Activated CD4-positive, alpha-beta T cell treated with anti-CD3 and anti-CD28 coated beads, Interleukin-2, amount 10 ng/mL, durations not matched to agents 7 days and 5 days (primary cell): ENCODE data around the gene RNF5. TPM values are rescaled to one million over a fixed set of nuclear protein-coding genes. Genes with fewer than 3 reads are reported as not detected.

Source experiments
- CTCF ChIA-PET: fragments of 350-600 bp; sonication (Branson Sonifier 250); formaldehyde crosslinking; loops from one replicate; lab custom pipeline; 2021; ENCODE audit warnings: antibody characterized with exemption; lab: Charles Lee
- POLR2A ChIA-PET: fragments of 350-600 bp; sonication (Branson Sonifier 250); formaldehyde crosslinking; loops from one replicate; lab custom pipeline; 2021; ENCODE audit warnings: antibody characterized with exemption; lab: Charles Lee
- DNase-seq: peaks from one replicate; pipeline ENCODE4 v3.0.0-alpha.2; 2020
- H3K27ac Mint-ChIP-seq: one replicate; pipeline ENCODE4 v1.8.0; 2021; ENCODE audit warnings: mild to moderate bottlenecking, moderate library complexity, mixed read lengths
- H3K27me3 Mint-ChIP-seq: one replicate; pipeline ENCODE4 v1.8.0; 2021; ENCODE audit warnings: mixed read lengths
- H3K36me3 Mint-ChIP-seq: one replicate; pipeline ENCODE4 v1.8.0; 2021; ENCODE audit warnings: low read depth, mixed read lengths
- H3K4me1 Mint-ChIP-seq: one replicate; pipeline ENCODE4 v1.8.0; 2021; ENCODE audit warnings: mixed read lengths
- H3K4me3 Mint-ChIP-seq: one replicate; pipeline ENCODE4 v1.8.0; 2021; ENCODE audit warnings: mild to moderate bottlenecking, moderate library complexity, mixed read lengths
- H3K9me3 Mint-ChIP-seq: one replicate; pipeline ENCODE4 v1.8.0; 2021; ENCODE audit warnings: mixed read lengths
- total RNA-seq, 2 experiments: library from RNA; stranded (reverse); gene quantifications; one replicate each; pipeline ENCODE4 v1.2.3, GENCODE V29; 2021

Gene RNF5
- total RNA-seq, 2 experiments from 2014 or later = 39.8 to 49.7 TPM

DNA sequence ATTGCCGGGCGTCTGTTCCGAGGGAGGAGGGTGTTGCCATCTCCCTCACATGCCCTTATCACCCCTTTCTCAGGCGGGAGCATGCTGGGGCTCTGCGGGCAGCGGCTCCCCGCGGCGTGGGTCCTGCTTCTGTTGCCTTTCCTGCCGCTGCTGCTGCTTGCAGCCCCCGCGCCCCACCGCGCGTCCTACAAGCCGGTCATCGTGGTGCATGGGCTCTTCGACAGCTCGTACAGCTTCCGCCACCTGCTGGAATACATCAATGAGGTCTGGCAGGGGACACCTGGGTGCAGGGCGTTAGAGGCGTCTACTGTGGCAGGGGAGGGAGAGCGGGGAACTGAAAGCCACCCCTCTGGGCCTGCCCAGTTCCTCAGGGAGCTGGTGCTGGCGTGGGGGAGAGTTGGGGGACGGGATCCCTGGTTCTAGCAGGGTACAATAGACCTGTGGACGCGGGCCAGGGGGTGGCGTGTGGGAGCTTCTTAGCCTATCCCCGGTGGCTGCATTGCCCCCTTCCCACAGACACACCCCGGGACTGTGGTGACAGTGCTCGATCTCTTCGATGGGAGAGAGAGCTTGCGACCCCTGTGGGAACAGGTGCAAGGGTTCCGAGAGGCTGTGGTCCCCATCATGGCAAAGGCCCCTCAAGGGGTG lies 23.6 kb upstream of the RNF5 start:
- Mint-ChIP-seq H3K27me3 (peaks cover 24% of the 10 kb centered on the region), H3K4me3 (peak overlapping the region; percentile 97), H3K4me1 (peaks cover 36% of the 10 kb centered on the region), H3K27ac (peak overlapping the region; percentile 90), H3K36me3 (peaks cover 1% of the 10 kb centered on the region), H3K9me3 (no peaks in the 10 kb centered on the region)
- peak; percentile 77 for DNase-seq
- ChIA-PET CTCF (interaction anchor here (0.6 to 1.2 kb wide), 4 partner anchors 10 to 36 kb away, joined by 3 to 5 read pairs (median 4); partner anchors contain the start of gene EGFL8), POLR2A (interaction anchor here (0.6 kb wide), 1 partner anchor 100 kb away, joined by 3 read pairs; no protein-coding TSS in a partner anchor)

DNA sequence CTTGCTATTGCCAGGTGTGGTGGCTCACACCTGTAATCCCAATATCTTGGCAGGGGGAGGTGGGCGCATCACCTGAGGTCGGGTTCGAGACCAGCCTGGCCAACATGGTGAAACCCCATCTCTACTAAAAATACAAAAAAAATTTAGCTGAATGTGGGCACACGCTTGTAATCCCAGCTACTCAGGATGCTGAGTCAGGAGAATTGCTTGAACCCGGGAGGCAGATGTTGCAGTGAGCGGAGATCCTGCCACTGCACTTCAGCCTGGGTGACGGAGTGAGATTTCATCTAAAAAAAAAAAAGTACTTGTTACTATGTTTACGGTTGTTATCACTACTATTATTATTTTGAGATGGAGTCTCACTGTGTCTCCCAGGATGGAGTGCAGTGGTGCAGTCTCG lies 21.3 kb upstream of the RNF5 start:
- Mint-ChIP-seq H3K9me3 (no peaks in the 10 kb centered on the region), H3K4me1 (peaks cover 30% of the 10 kb centered on the region), H3K27me3 (peaks cover 11% of the 10 kb centered on the region), H3K4me3 (no peak overlapping the region), H3K36me3 (peaks cover 1% of the 10 kb centered on the region), H3K27ac (no peak overlapping the region)
- POLR2A ChIA-PET = no interaction called here
- CTCF ChIA-PET = no interaction called here
- DNase-seq = no peak

DNA sequence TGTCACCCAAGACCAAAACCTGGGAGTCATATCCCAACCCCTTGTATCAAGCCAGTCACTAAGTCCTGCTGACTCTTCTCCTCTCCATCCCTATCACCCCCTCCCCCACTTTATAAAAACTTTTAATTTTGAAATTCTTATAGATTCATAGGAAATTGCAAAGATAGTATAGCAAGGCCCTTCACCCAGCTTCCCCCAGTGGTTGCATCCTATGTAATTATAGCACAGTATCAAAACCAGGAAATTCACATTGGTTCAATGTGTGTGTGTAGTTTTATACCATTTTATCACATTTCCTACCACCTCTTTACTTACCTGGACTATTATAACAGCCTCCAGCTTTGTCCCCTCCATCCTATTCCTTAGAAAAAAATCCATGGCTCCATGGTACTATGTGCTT lies 20.2 kb upstream of the RNF5 start:
- H3K27me3 Mint-ChIP-seq = peaks cover 2% of the 10 kb centered on the region
- CTCF ChIA-PET = interaction anchor here (0.5 to 0.8 kb wide), 2 partner anchors 11 to 25 kb away, joined by 3 read pairs; no protein-coding TSS in a partner anchor

DNA sequence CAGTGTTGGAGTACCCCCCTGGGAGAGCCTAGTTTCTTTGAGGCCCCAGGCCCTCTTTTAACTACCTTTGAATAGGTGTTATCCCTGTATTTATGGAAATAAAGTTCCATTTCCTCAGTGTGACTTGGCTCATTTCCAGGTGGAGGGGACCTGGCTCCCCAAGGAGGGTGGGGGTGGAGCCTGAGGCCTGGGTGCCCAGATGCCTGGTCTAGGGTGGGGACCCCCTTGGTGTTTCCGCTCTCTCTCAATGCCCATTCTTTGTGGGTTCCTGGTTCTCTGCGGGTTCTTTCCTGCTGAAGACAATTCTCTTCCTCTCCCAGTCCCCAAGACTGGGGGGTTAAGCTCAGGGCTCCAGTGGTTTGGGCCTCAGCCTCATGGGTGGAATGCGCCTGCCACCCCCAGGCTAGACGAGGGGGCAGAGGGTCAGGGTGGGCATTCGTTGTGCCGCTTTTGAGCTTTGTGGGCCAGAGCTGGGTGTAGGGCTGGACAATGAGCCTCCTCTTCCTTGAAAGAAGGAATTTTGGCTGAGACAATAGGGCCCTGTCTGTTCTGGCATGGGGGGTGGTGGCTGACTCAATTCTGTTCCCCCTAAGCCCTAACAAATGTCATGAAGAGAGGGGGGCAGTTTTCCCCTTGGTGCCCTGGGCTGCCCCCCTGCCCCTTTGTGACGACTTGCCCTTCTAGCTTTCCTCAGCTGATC lies 14.5 kb upstream of the RNF5 start:
- ChIA-PET POLR2A (interaction anchor here (0.9 kb wide), 1 partner anchor 13 kb away, joined by 6 read pairs; no protein-coding TSS in a partner anchor), CTCF (interaction anchor here (1.4 to 1.7 kb wide), 2 partner anchors 9 to 12 kb away, joined by 4 read pairs; partner anchors contain the start of gene PRRT1)
- Mint-ChIP-seq H3K27ac (no peak overlapping the region), H3K4me3 (no peak overlapping the region), H3K9me3 (no peaks in the 10 kb centered on the region), H3K4me1 (no peaks in the 10 kb centered on the region), H3K27me3 (no peaks in the 10 kb centered on the region), H3K36me3 (peaks cover 5% of the 10 kb centered on the region)
- DNase-seq = no peak

More for the DNA sequence above, 20.2 kb upstream of the RNF5 start:
- H3K4me1 Mint-ChIP-seq = peaks cover 23% of the 10 kb centered on the region
- H3K9me3 Mint-ChIP-seq = no peaks in the 10 kb centered on the region
- peaks cover 1% of the 10 kb centered on the region for H3K36me3 Mint-ChIP-seq
- no peak for DNase-seq
- H3K27ac Mint-ChIP-seq = no peak overlapping the region
- no peak overlapping the region for H3K4me3 Mint-ChIP-seq
- POLR2A ChIA-PET = interaction anchor here (0.6 kb wide), 1 partner anchor 95 kb away, joined by 3 read pairs; no protein-coding TSS in a partner anchor

DNA sequence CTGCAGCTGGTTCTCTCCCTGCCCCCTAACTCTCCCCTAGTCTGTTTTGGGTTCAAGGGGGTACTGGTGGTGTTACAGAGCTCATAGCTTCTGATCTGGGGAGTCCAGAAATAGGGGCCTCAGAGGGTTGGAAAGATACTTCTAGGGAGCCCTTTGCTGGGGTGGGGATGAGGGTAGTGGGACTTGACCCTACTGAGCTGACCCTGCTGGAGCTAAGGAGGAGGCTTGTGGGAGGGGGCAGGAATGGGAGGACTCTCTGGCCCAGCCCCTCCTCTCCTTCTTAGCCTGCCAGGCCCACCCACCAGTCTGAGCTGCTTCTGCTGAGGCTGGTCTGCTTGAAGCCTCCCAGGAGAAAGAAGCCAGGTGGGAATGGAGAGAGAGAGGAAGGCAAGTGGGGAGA lies 13.9 kb upstream of the RNF5 start, which contains the start of gene EGFL8:
Gene EGFL8, plus strand, starts transcription at position 301 of the 400 bp plus-strand sequence. CDS start 1,571 bp downstream, outside the sequence.
- Mint-ChIP-seq H3K4me1 (no peaks in the 10 kb centered on the region), H3K4me3 (no peak within 1 kb of the TSS), H3K27me3 (no peaks in the 10 kb centered on the region), H3K36me3 (peaks cover 8% of the 10 kb centered on the region), H3K9me3 (no peaks in the 10 kb centered on the region), H3K27ac (no peak within 1 kb of the TSS)
- POLR2A ChIA-PET = interaction anchor here (0.9 kb wide), 1 partner anchor 12 kb away, joined by 6 read pairs; no protein-coding TSS in a partner anchor
- DNase-seq = no peak
- CTCF ChIA-PET = interaction anchor here (1.4 to 1.7 kb wide), 2 partner anchors 10 to 12 kb away, joined by 4 read pairs; partner anchors contain the start of gene PRRT1

DNA sequence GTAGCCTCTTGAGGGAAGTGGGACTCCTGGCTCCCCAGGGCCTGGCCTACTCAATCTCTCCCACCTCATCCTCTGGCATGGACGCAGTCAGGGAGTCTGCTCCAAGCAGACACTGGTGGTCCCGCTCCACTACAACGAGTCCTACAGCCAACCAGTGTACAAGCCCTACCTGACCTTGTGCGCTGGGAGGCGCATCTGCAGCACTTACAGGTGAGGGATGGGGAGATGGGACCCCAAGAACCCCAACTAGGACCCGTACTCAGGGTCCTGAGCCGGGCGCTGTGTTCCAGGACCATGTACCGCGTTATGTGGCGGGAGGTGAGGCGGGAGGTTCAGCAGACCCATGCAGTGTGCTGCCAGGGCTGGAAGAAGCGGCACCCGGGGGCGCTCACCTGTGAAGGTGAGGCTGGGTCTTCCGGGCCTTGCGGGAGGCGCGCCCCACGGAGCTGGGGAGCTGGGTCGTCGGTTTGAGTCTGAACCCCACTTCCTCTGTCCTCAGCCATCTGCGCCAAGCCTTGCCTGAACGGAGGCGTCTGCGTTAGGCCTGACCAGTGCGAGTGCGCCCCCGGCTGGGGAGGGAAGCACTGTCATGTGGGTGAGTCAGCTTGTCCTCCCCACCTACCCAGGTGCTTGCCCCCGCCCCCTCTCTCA lies 11.7 kb upstream of the RNF5 start:
- no peak overlapping the region for H3K27ac Mint-ChIP-seq
- H3K4me1 Mint-ChIP-seq = no peaks in the 10 kb centered on the region
- no peak overlapping the region for H3K4me3 Mint-ChIP-seq
- no peaks in the 10 kb centered on the region for H3K27me3 Mint-ChIP-seq
- ChIA-PET POLR2A (no interaction called here), CTCF (interaction anchor here (1.4 kb wide), 1 partner anchor 15 kb away, joined by 3 read pairs; the partner anchor contains the start of gene PRRT1)
- H3K9me3 Mint-ChIP-seq = no peaks in the 10 kb centered on the region
- peaks cover 14% of the 10 kb centered on the region for H3K36me3 Mint-ChIP-seq
- no peak for DNase-seq

DNA sequence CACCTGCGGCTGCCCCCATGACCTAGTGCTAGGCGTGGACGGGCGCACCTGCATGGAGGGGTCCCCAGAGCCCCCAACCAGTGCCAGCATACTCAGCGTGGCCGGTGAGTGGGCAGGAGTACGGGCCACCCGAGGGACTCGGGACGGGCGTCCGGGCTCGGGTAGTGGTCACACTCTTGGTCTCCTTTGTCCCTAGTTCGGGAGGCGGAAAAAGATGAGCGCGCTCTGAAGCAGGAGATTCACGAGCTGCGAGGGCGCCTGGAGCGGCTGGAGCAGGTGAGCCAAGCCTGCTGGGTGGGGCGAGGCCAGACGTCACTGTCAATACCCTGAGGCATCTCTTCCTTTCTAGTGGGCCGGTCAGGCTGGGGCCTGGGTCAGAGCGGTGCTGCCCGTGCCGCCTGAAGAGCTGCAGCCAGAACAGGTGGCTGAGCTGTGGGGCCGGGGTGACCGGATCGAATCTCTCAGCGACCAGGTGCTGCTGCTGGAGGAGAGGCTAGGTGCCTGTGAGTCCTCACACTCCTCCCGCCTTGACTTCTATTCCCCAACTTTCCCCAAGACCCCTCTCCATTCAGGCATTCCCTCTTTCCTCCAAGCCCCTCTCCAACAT lies 10.9 kb upstream of the RNF5 start:
- Mint-ChIP-seq H3K9me3 (no peaks in the 10 kb centered on the region), H3K4me3 (no peak overlapping the region), H3K27me3 (no peaks in the 10 kb centered on the region), H3K4me1 (no peaks in the 10 kb centered on the region), H3K36me3 (peaks cover 14% of the 10 kb centered on the region), H3K27ac (no peak overlapping the region)
- ChIA-PET CTCF (no interaction called here), POLR2A (interaction anchor here (0.7 kb wide), 1 partner anchor 801 kb away, joined by 3 read pairs; the partner anchor contains the start of gene BRD2)
- no peak for DNase-seq

DNA sequence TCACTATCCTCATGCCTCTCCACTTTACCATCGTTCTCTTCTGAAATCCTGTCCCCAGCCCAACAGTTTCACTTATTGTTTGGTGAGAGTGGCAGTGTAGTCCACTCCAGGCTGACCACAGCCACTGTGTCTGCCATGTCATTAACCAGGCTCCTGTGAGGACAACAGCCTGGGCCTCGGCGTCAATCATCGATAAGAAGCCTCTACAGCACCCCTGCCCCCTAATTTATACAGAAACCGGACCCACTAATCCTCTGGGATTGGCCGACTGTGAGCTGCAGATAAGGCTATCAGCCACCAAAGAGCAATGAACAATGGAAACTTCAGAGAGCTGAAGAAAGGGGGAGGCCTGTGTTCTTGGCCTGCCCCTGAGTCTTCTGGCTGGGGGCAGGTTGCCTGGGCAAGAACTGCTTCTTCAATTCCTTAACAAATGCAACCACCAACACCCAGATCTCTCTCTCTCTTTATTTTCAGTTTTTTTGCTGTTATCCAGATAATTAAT lies 10.4 kb upstream of the RNF5 start:
- ChIA-PET POLR2A (interaction anchor here (0.7 kb wide), 1 partner anchor 800 kb away, joined by 3 read pairs; the partner anchor contains the start of gene BRD2), CTCF (no interaction called here)
- no peak for DNase-seq
- Mint-ChIP-seq H3K36me3 (peaks cover 14% of the 10 kb centered on the region), H3K27me3 (no peaks in the 10 kb centered on the region), H3K4me1 (peaks cover 4% of the 10 kb centered on the region), H3K27ac (no peak overlapping the region), H3K9me3 (no peaks in the 10 kb centered on the region), H3K4me3 (no peak overlapping the region)

DNA sequence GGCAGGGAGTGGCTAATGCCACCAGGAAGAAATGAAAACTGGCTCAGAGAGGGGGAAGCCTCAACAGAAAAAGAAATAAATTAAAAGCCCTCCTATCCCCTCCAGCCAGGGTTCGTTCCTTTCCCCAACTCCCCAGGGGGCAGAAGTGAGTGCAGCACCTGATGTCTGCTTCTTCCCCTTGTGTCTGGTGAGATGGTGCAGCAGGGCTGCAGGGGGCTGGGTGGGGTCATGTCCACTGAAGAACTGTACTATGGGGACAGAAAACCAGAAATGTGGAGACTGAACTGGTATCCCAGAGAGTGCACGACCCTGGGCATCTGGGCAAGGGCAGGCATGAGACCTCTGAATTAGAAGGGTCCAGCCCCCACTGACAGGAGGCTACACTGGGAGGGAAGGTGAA lies 9.9 kb upstream of the RNF5 start:
- Mint-ChIP-seq H3K36me3 (peaks cover 14% of the 10 kb centered on the region), H3K27me3 (no peaks in the 10 kb centered on the region), H3K27ac (no peak overlapping the region), H3K4me3 (no peak overlapping the region), H3K9me3 (no peaks in the 10 kb centered on the region), H3K4me1 (peaks cover 10% of the 10 kb centered on the region)
- no peak for DNase-seq
- POLR2A ChIA-PET = interaction anchor here (0.7 kb wide), 1 partner anchor 800 kb away, joined by 3 read pairs; the partner anchor contains the start of gene BRD2
- CTCF ChIA-PET = no interaction called here

DNA sequence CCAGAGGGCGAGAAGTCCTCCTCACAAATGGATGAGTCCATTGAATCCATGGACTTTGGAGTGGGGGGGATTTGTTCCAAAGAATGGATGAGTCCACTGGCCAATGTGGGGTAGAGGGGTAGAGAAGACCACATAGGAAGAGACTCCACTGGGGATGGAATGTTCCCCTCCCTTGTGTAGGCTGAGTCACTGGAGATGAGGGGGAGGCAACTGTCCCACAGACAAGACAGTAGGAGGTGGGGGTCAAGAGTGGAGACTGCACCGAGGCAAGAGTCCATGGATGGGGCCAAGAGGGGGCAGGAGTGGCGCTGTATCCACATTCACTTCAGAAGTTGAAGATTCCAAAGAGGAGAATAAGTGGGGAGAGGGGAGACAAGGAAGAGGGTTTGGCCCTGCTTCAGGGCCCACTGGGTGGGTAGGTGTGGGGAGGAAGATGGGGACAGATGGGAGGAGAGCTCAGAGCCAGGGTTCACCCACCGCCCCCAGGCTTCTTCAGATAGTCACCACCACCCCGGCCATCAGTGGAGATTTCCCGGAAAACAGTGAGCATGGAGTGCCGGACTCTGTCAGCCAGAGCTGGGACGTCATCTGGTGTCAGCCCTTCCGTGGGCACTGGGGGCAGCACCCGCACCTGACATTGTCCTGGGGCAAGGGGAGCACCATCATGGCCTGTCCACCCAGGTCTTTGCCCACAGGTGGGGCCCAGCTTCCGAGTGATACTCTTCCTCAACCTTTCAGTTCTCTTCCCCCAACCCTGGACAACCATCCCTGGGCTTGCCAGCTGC lies 9.2 kb upstream of the RNF5 start:
- H3K27ac Mint-ChIP-seq = no peak overlapping the region
- DNase-seq = no peak
- H3K27me3 Mint-ChIP-seq = no peaks in the 10 kb centered on the region
- peaks cover 14% of the 10 kb centered on the region for H3K36me3 Mint-ChIP-seq
- peaks cover 16% of the 10 kb centered on the region for H3K4me1 Mint-ChIP-seq
- CTCF ChIA-PET = interaction anchor here (0.9 to 2.1 kb wide), 3 partner anchors 8 to 21 kb away, joined by 3 to 7 read pairs (median 3); partner anchors contain the start of gene PBX2
- H3K4me3 Mint-ChIP-seq = no peak overlapping the region
- H3K9me3 Mint-ChIP-seq = no peaks in the 10 kb centered on the region
- POLR2A ChIA-PET = no interaction called here

DNA sequence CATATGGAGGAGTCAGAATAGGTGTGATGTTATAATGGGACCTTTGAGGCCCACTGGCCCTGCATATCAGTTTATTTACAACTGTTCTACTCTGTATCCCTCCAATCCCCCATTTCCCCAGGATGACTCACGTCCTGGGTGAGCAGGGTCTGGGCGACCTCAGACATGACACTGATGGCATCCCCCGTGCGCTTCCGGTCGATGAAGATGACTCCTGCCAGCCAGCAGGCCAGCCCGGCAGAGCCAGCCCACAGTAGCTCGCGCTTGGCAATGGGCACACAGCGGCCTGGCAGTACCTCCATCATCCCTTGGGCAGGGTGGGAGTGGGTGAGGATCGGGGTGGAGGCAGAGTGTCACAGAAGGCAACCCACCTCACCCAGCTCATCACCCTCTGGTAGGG lies 7.9 kb upstream of the RNF5 start:
- Mint-ChIP-seq H3K4me1 (peaks cover 28% of the 10 kb centered on the region), H3K4me3 (no peak overlapping the region), H3K27me3 (no peaks in the 10 kb centered on the region), H3K27ac (no peak overlapping the region), H3K36me3 (peaks cover 12% of the 10 kb centered on the region), H3K9me3 (no peaks in the 10 kb centered on the region)
- no peak for DNase-seq
- CTCF ChIA-PET = interaction anchor here (2.1 kb wide), 1 partner anchor 9 kb away, joined by 7 read pairs; no protein-coding TSS in a partner anchor
- POLR2A ChIA-PET = no interaction called here
